ENCODE measurements around the gene TBCA.

Gene TBCA

DNA sequence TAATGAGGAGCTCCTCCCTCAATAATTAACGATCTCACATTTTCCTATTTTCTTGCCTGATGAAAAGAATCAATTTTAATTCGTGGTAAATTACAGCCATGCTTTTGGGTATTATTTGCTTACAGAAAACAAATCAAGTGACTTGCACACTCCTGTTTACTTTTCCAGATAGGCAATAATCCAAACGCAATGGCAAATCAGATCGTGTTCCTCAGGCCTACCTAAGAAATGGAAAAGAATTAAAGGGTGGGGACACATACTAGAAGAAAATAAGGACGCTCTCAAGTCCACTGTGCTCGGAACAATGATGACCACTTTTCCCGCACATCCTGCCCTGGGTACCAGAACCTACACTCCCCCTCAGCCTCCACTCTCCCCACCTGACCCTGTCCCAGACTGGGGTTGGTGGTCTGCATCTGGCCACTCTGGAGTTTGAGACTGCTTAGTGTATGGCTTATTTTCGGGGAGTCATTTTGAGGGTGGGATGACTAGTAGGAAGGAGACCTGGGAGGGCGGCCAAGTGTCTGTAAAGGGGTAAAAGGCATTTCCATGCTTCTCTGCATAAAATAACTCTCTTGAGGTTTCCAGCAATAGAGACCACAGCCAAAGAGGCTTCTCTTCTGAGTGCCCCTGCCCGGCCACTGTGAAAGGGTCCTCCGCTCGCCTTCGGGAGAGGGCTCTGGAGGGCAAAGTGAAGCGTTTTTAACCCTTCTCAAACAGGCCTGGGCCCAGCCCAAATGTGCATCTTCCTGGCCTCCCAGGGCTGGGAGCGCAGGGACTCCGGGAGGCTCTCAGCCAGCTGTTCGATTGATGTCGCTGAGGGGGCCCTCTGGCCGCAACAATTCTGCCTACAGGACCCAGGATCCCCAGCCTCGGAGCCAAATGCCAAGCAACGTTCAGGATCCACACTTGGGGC is 133.1 kb downstream of the TBCA start:
- no peak for DNase-seq (ENCODE audit: low spot score)

DNA sequence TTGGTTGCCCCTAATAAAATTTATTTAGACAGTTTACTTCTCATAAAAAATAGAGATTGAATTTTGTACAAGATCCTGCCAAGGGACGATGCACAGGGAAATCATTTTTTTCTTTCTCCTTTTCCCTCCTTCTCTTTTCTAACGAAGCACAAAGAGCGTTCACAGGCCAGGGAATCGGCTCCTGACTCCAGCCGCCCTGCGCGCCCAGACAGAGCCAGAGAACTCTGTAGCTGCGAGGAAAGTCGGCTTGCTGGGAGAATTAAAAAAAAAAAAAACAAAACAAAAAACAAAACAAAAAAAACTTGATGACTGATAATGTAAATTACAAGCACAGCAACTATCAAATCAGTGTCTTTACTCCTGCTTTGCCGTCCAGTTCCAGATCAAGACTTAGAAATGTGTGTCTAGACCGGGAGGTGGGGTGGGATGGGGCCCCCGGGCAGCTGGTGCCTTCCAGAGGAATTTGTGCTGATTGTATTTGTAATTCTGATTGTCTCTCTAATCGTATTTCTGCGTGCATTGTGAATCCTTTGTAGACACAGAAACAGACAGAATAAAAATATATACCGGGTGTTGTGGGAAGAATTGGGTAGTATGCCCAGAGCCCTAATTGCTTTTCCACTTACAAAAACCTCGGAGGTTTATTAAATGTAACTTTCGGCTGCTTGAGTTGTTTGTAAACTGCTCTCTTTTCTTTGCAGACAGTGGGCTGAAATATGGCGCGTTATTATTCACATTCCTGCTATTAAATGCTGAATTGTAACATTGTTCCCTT is 134.0 kb downstream of the TBCA start:
- no peak for DNase-seq (ENCODE audit: low spot score)

DNA sequence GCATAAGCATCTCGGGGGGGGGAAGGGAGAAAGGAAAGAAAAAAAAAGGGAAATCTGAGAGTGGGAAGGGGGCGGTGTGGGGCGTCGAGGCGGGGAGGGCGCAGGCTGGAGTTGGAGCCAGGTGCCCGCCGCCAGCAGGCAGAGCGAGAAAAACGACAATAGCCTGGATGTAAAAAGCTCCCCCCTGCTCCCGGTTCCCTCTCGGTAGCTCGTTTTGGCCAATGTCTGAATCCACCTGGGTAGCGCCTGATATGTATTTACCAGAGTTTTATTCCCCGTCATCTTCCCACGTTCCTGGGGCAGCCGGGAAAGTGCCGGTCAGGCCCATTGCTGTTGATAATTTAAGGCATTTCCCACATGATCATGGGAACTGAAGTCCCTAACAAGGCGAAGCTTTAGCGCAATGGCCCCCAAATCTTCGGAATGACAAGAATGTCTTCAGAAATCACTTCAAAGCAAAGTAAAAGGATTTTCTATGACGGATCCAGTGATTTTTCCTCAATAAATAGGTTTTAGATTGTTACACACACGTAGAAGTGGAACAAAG is 134.7 kb downstream of the TBCA start:
- no peak for DNase-seq (ENCODE audit: low spot score)

Data from kidney tubule cell (primary cell).